ENCODE measurements around the gene STAC2. TPM values are rescaled to one million over a fixed set of nuclear protein-coding genes. Genes with fewer than 3 reads are reported as not detected.
A peak's percentile ranks its signal among the peaks of the same experiment; 100 is the strongest.

Gene STAC2
- total RNA-seq, 1 donor from 2014 or later: not detected

DNA sequence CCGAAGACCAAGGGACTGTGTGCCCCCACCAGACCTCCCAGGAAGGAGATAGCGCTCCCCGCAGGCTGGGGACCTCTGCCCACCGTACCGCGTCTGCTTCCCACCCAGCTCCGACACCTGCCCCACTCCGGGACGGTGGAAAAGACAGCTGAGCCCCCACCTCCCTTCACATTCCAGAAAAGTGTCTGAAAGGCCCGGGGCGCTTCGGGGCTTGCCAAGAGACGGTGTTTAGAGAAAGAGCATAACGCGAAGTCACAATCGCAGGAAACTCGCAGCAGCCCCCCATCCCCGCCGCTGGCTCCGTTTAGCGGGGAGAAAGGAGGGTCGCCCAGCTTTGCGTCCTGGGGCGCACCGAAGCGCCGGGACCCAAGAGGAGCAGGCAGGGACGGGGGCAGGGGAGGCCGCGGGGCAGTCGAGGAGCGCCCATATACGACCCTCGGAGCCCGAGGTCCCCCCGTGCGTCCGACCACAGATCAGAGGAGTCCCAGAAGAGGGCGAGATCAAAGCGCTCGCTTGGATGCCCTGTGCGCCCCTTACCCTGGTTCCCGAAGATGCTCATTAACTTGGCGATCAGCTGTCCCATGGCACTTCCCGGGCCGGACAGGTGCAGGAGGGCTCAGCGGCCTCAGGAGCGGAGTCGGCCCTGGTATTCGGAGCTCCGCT lies 60.4 kb downstream of the STAC2 start:
- Mint-ChIP-seq H3K36me3 (ENCODE audit: low read depth) (peaks cover 1% of the 10 kb centered on the region), H3K27me3 (peaks cover 27% of the 10 kb centered on the region), H3K9me3 (peaks cover 3% of the 10 kb centered on the region), H3K4me1 (peaks cover 23% of the 10 kb centered on the region), H3K4me3 (peak overlapping the region; percentile 85), H3K27ac (no peak overlapping the region)
- DNase-seq: no peak
- intact Hi-C loops (cut with micrococcal nuclease): loop anchor here (1.0 kb wide), 1 partner anchor 12 kb away; no protein-coding TSS in a partner anchor

DNA sequence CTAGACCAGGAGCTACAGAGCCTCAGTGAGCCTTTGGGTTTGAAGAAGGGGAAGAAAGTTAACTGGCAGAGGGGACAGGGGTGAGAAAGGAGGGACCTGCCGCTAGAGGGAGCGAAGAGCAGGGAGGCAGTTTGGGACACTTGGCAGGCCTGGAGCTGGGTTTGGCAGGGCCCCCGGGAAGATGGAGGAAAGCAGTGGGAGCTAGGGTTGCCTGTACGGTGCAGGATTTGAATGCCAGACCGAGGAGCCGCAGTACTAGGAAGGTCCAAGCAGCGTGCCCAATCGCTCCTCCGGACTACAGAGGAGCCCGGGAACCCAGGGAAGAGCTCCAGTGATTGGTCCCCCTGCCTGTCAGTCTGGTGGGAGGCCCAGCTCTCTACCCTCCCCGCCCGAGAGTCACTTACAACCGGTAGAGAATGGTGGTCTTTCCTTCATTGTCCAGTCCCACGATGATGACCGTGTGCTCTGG lies 61.0 kb downstream of the STAC2 start:
- Mint-ChIP-seq H3K27ac (peak overlapping the region; percentile 1), H3K36me3 (ENCODE audit: low read depth) (peaks cover 1% of the 10 kb centered on the region), H3K4me1 (peaks cover 23% of the 10 kb centered on the region), H3K9me3 (peaks cover 3% of the 10 kb centered on the region), H3K4me3 (peak overlapping the region; percentile 85), H3K27me3 (peaks cover 26% of the 10 kb centered on the region)
- intact Hi-C loops (cut with micrococcal nuclease): loop anchor here (1.0 kb wide), 1 partner anchor 11 kb away; no protein-coding TSS in a partner anchor
- peak; percentile 92 for DNase-seq

DNA sequence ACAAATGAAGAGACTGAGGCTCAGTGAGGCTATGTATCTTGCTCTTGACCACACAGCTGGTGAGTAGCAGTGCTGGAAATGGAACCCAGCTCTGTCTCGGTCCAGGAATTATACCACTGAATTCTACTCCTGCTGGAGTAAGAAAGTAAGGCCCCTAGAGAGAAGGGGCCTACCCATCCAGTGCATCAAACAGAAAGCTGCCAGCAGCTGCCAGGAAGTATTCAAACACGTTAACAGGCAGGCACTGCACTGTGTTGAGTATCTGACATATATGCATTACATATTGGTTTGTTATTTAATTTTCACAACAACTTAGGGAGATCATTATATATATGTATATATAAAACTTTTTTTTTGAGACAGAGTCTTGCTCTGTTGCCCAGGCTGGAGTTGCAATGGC lies 63.8 kb downstream of the STAC2 start:
- H3K27me3 Mint-ChIP-seq: peaks cover 23% of the 10 kb centered on the region
- no peak for DNase-seq
- H3K36me3 Mint-ChIP-seq (ENCODE audit: low read depth): no peaks in the 10 kb centered on the region
- H3K4me3 Mint-ChIP-seq: no peak overlapping the region
- H3K9me3 Mint-ChIP-seq: no peaks in the 10 kb centered on the region
- no peak overlapping the region for H3K27ac Mint-ChIP-seq
- peaks cover 15% of the 10 kb centered on the region for H3K4me1 Mint-ChIP-seq
- intact Hi-C loops (cut with micrococcal nuclease): no loop called here

Other genes starting within 250 kb of the STAC2 start
- gene PLXDC1, start 74.3 kb downstream of the STAC2 start, total RNA-seq: 0.16 and 0.43 TPM in 2 replicates
- gene ARL5C, start 59.8 kb downstream of the STAC2 start, total RNA-seq: not detected in 2 replicates
- gene CACNB1, start 28.3 kb downstream of the STAC2 start, total RNA-seq: 20.4 and 22.5 TPM in 2 replicates
- gene RPL19, start 25.7 kb downstream of the STAC2 start, total RNA-seq: 2,240 and 2,301 TPM in 2 replicates
- 20.8 and 21.8 TPM in 2 replicates for gene FBXL20, start 175.7 kb upstream of the STAC2 start, total RNA-seq
- 70.9 and 73.0 TPM in 2 replicates for gene MED1, start 225.3 kb upstream of the STAC2 start, total RNA-seq
- 89.1 and 90.4 TPM in 2 replicates for gene CDK12, start 235.5 kb upstream of the STAC2 start, total RNA-seq

Measured in activated CD4-positive, alpha-beta T cell treated with anti-CD3 and anti-CD28 coated beads, Interleukin-2, amount 10 ng/mL, durations not matched to agents 24 days and 14 days (primary cell).